IPS-15b (cell line): ENCODE measurements around the gene PTPRN2.

Experiments
- H3K27me3 ChIP-seq: one replicate; pipeline ENCODE4 v1.6.1; 2013; ENCODE audit warnings: low read length; ENCODE audit not compliant: control insufficient read depth, insufficient read depth
- H3K36me3 ChIP-seq: one replicate; pipeline ENCODE4 v1.6.1; 2013; ENCODE audit warnings: low read length; ENCODE audit not compliant: control insufficient read depth, insufficient read depth
- H3K4me1 ChIP-seq: one replicate; pipeline ENCODE4 v1.6.1; 2013; ENCODE audit warnings: mild to moderate bottlenecking, low read length; ENCODE audit not compliant: control insufficient read depth, insufficient read depth
- H3K4me3 ChIP-seq: one replicate; pipeline ENCODE4 v1.5.1; 2013; ENCODE audit warnings: low read depth, low read length
- H3K9ac ChIP-seq: one replicate; pipeline ENCODE4 v1.6.1; 2013; ENCODE audit warnings: low read depth, mild to moderate bottlenecking, low read length
- H3K9me3 ChIP-seq: one replicate; pipeline ENCODE4 v1.6.1; 2013; ENCODE audit warnings: mild to moderate bottlenecking, low read length; ENCODE audit not compliant: control insufficient read depth, insufficient read depth

The PTPRN2 gene

GRCh38 chr7:157821959-157822687 is 765.5 kb downstream of the PTPRN2 start:
- Histone ChIP-seq H3K36me3 (no peaks in the 10 kb centered on the region), H3K9me3 (no peaks in the 10 kb centered on the region), H3K4me3 (no peak overlapping the region)

GRCh38 chr7:157820796-157821195 is 766.8 kb downstream of the PTPRN2 start:
- Histone ChIP-seq H3K9me3 (no peaks in the 10 kb centered on the region), H3K27me3 (no peaks in the 10 kb centered on the region)

More at GRCh38 chr7:157821959-157822687, 765.5 kb downstream of the PTPRN2 start:
- Histone ChIP-seq H3K9ac (no peak overlapping the region), H3K4me1 (no peaks in the 10 kb centered on the region), H3K27me3 (no peaks in the 10 kb centered on the region)

GRCh38 chr7:157819455-157819807 is 768.2 kb downstream of the PTPRN2 start:
- H3K27me3 ChIP-seq: no peaks in the 10 kb centered on the region
- no peaks in the 10 kb centered on the region for H3K36me3 ChIP-seq
- H3K4me1 ChIP-seq: no peaks in the 10 kb centered on the region
- H3K9me3 ChIP-seq: no peaks in the 10 kb centered on the region
- no peak overlapping the region for H3K9ac ChIP-seq
- H3K4me3 ChIP-seq: no peak overlapping the region

More at GRCh38 chr7:157820796-157821195, 766.8 kb downstream of the PTPRN2 start:
- Histone ChIP-seq H3K9ac (no peak overlapping the region), H3K4me3 (no peak overlapping the region), H3K36me3 (no peaks in the 10 kb centered on the region), H3K4me1 (no peaks in the 10 kb centered on the region)

- Histone ChIP-seq H3K36me3 (no peaks in the 10 kb centered on the region), H3K9ac (no peak overlapping the region), H3K4me3 (no peak overlapping the region), H3K27me3 (no peaks in the 10 kb centered on the region), H3K9me3 (no peaks in the 10 kb centered on the region), H3K4me1 (no peaks in the 10 kb centered on the region)
Observed at GRCh38 chr7:157818701-157819454, 768.7 kb downstream of the PTPRN2 start.

- no peaks in the 10 kb centered on the region for H3K9me3 ChIP-seq
- H3K27me3 ChIP-seq: no peaks in the 10 kb centered on the region
- no peaks in the 10 kb centered on the region for H3K4me1 ChIP-seq
- H3K9ac ChIP-seq: no peak overlapping the region
- H3K36me3 ChIP-seq: no peaks in the 10 kb centered on the region
- no peak overlapping the region for H3K4me3 ChIP-seq
Observed at GRCh38 chr7:157817944-157818700, 769.5 kb downstream of the PTPRN2 start.

- Histone ChIP-seq H3K4me1 (no peaks in the 10 kb centered on the region), H3K9me3 (no peaks in the 10 kb centered on the region), H3K27me3 (no peaks in the 10 kb centered on the region)
Observed at GRCh38 chr7:157817433-157817832, 770.2 kb downstream of the PTPRN2 start.

GRCh38 chr7:157816526-157817250 is 770.9 kb downstream of the PTPRN2 start:
- no peaks in the 10 kb centered on the region for H3K9me3 ChIP-seq

More at GRCh38 chr7:157817433-157817832, 770.2 kb downstream of the PTPRN2 start:
- no peak overlapping the region for H3K4me3 ChIP-seq
- H3K36me3 ChIP-seq: no peaks in the 10 kb centered on the region
- no peak overlapping the region for H3K9ac ChIP-seq

GRCh38 chr7:157816086-157816485 is 771.5 kb downstream of the PTPRN2 start:
- no peak overlapping the region for H3K4me3 ChIP-seq
- H3K4me1 ChIP-seq: no peaks in the 10 kb centered on the region
- H3K9me3 ChIP-seq: no peaks in the 10 kb centered on the region
- H3K36me3 ChIP-seq: no peaks in the 10 kb centered on the region
- H3K9ac ChIP-seq: no peak overlapping the region
- no peaks in the 10 kb centered on the region for H3K27me3 ChIP-seq

More at GRCh38 chr7:157816526-157817250, 770.9 kb downstream of the PTPRN2 start:
- no peak overlapping the region for H3K9ac ChIP-seq
- H3K4me3 ChIP-seq: no peak overlapping the region
- no peaks in the 10 kb centered on the region for H3K36me3 ChIP-seq
- no peaks in the 10 kb centered on the region for H3K4me1 ChIP-seq
- H3K27me3 ChIP-seq: no peaks in the 10 kb centered on the region

GRCh38 chr7:157815706-157816022 is 772.0 kb downstream of the PTPRN2 start:
- H3K27me3 ChIP-seq: no peaks in the 10 kb centered on the region
- no peak overlapping the region for H3K4me3 ChIP-seq
- H3K9me3 ChIP-seq: no peaks in the 10 kb centered on the region
- H3K9ac ChIP-seq: no peak overlapping the region
- no peaks in the 10 kb centered on the region for H3K4me1 ChIP-seq
- no peaks in the 10 kb centered on the region for H3K36me3 ChIP-seq

GRCh38 chr7:157814931-157815705 is 772.5 kb downstream of the PTPRN2 start:
- no peaks in the 10 kb centered on the region for H3K4me1 ChIP-seq
- H3K4me3 ChIP-seq: no peak overlapping the region
- no peaks in the 10 kb centered on the region for H3K9me3 ChIP-seq
- no peak overlapping the region for H3K9ac ChIP-seq
- no peaks in the 10 kb centered on the region for H3K36me3 ChIP-seq
- H3K27me3 ChIP-seq: no peaks in the 10 kb centered on the region
